ENCODE results near the gene SLC9C1. TPM values are rescaled to one million over a fixed set of nuclear protein-coding genes. Genes with fewer than 3 reads are reported as not detected.

Gene SLC9C1
- total RNA-seq, 1 donor = 0.10 TPM

DNA sequence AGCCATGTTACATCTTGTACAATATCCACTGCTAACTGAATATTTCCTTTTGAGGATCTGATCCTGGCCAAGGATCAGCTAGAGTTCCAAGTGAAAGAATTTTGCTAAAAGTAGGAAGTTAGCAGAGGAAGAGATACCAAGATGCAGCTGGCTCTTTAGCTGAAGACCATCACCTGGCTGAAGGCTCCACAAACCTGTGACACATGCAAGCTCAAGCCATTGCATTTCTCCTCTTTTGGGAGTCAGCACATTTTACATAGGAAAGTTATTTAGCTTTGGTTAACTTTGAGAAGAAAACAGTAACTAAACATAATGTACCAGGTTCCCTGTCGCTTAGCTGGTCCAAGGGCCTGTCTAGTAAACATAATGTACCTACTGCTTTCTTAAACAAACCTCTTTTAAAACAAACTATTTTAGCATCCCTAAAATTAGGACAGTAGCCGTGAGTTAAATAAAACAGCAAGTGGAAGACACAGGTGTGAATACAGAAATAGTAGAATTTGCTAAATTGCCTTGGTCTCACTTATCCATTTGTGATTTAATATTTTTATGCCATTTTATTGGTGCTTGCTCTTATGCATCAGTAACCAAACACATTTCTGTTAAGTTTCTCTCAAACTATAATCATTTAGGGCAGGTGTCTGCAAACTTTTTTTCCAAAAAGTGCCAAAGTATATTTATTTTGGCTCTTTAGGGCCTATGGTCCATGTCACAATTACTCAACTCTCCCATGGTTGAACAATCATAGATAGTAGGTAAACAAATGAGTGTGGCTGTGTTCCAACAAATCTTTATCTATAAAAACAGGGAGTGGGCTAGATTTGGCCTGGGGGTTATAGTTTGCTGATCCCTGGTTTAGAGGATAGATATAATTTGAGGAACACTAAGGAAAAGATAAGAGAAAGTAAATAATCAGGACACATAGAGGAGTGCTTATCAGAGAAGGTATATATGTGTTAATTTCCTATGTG, 172.2 kb downstream of the SLC9C1 start:
- Histone ChIP-seq H3K4me3 (ENCODE audit: low read length) (no peak overlapping the region), H3K27me3 (ENCODE audit: insufficient read depth, low read length) (no peaks in the 10 kb centered on the region), H3K9me3 (ENCODE audit: low read depth, low read length) (no peaks in the 10 kb centered on the region), H3K4me1 (ENCODE audit: insufficient read depth, low read length) (peaks cover 67% of the 10 kb centered on the region)

DNA sequence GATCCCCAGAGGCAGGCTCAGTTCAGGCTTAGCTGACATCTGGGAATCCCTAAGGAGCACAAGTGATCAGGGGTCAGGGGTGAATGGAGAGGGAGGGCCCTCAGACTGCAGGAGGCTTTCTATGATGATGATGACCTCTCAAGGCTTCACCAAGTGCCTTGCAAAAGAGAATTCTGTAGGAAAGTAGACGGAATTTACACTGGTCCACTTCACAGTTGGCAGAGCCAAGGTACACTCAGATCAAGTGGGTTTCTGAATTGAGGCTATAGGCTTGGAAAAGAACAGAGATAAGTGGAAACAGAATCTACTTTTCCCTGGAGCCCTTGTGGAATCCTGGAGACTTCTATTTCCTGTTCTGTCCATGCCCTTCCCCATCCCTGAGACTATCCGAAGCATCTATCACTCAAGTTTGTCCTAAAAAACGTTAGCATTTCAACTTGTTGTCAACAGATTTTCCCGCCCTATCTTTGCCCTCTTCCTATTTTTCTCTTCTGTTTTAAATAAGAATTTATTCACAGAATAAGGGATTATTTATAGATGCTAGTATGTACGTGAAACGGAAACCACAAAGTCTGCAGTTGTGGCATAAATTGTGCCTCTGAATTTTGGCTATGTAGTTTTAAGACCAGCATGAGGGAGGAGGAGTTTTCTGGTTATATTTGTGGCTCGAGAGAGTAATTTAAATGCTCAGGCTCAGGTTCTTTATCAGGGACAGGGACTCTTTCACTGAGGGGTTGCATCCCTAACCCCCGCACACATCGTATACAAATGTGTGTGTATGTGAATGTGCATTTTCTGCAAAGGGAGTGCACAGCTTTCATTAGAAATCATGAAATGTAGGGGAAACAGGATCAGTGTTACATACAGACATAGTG, 173.8 kb downstream of the SLC9C1 start:
- Histone ChIP-seq H3K4me1 (ENCODE audit: insufficient read depth, low read length) (peaks cover 66% of the 10 kb centered on the region), H3K4me3 (ENCODE audit: low read length) (no peak overlapping the region), H3K9me3 (ENCODE audit: low read depth, low read length) (no peaks in the 10 kb centered on the region), H3K27me3 (ENCODE audit: insufficient read depth, low read length) (no peaks in the 10 kb centered on the region)

DNA sequence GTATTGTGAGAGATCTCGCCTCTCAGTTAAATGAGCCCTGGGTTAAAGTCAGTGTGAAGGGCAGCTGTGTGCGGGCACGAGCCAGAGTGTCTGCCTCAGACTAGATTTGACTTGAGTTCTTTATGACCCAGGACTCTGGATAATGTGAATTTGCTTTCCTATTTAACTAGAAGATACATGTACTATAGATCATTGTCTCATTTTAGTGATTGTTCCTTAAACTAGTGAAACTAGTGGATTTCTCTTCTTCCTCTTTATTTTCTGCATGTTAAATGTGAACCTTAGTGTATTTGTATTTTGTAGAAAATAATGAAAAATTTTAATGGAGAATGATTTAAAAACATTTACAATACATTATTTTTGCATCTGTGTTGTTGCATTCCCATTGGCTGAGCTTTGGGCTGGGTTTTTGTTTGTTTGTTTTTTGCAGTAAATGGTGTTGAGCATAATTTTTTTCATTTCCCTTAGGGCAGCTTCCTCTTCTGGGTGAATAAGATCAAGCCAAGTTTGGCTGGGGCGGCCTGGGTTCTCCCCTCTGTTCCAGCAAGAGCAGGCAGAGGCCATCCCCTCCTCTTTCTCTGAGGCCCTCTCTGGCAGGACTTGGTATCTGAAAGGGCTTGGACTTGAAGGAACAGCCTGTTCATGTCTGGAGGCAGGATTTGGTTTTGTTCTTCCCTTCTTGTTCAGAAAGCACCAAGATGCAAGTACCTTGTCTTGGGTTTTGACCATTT, 176.0 kb downstream of the SLC9C1 start:
- no peaks in the 10 kb centered on the region for H3K9me3 ChIP-seq (ENCODE audit: low read depth, low read length)
- peaks cover 67% of the 10 kb centered on the region for H3K4me1 ChIP-seq (ENCODE audit: insufficient read depth, low read length)
- no peak overlapping the region for H3K4me3 ChIP-seq (ENCODE audit: low read length)
- H3K27me3 ChIP-seq (ENCODE audit: insufficient read depth, low read length) = no peaks in the 10 kb centered on the region

DNA sequence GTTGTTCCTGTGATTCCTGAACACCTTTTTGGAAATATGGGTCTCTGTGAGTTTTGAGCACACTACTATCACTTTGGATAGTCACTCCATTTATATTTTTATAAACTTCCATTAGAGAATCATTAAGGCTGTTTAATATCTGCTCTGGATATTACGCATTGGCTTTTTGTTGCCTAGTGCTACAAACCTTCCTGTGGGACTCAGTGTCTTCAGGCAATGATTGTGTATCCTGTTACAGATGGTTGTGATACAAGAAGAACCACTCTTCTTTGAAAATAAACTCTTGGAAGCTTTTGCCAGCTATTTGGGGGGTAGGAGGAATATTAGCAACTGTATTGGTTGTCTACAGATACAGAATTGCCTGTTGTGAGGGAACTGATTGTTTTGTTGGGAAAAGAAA, 176.6 kb downstream of the SLC9C1 start:
- Histone ChIP-seq H3K27me3 (ENCODE audit: insufficient read depth, low read length) (no peaks in the 10 kb centered on the region), H3K4me3 (ENCODE audit: low read length) (no peak overlapping the region), H3K9me3 (ENCODE audit: low read depth, low read length) (no peaks in the 10 kb centered on the region), H3K4me1 (ENCODE audit: insufficient read depth, low read length) (peaks cover 64% of the 10 kb centered on the region)

DNA sequence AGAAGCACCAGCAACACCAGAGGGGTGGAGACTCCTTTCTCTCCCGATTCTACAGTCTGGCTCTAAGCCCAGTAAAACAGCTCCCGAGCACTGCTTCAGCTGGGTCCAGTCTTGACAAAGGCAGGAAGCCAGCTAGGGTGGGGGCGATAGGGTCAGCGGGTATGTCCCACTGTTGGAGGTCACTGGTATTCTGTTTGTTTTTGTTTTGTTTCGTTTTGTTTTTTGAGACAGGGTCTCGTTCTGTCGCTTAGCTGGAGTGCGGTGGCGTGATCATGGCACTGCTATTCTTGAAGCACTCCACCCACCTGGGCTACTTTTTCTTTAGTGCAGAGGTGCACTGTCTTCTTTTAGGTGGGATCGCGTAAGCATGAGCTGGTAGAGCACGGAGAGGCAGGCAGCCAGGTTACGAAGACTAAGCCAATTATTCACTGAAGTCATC, 177.2 kb downstream of the SLC9C1 start:
- Histone ChIP-seq H3K4me1 (ENCODE audit: insufficient read depth, low read length) (peaks cover 64% of the 10 kb centered on the region), H3K27me3 (ENCODE audit: insufficient read depth, low read length) (no peaks in the 10 kb centered on the region), H3K9me3 (ENCODE audit: low read depth, low read length) (no peaks in the 10 kb centered on the region), H3K4me3 (ENCODE audit: low read length) (no peak overlapping the region)

DNA sequence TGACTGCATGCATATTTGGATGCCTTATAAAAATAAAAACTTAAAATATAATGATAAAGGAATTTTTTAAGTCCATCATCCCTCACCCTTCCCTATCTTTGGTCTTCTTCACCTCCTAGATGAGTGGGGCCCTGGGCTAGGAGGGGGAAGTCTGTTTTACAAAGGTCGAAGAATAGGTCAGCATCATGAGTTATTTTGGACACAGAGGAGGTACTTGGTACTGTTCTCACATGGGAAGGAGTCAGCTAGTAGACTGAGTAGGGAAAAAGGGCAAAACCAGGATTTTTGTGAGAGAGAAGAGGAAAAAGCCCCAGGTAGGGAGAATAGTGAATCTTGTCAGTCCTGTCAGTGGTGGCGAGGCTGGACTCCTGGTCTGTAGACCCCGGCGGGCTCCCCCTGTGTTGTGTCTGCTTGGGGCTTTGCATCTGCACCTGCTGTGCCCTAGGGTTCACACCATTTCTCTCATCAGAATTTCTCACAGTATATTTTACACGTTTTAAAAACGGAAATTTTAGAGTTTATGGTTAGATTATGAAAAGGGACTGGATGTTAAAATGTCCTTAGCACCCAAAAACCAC, 178.1 kb downstream of the SLC9C1 start:
- Histone ChIP-seq H3K27me3 (ENCODE audit: insufficient read depth, low read length) (no peaks in the 10 kb centered on the region), H3K4me1 (ENCODE audit: insufficient read depth, low read length) (peaks cover 57% of the 10 kb centered on the region), H3K9me3 (ENCODE audit: low read depth, low read length) (no peaks in the 10 kb centered on the region), H3K4me3 (ENCODE audit: low read length) (no peak overlapping the region)

DNA sequence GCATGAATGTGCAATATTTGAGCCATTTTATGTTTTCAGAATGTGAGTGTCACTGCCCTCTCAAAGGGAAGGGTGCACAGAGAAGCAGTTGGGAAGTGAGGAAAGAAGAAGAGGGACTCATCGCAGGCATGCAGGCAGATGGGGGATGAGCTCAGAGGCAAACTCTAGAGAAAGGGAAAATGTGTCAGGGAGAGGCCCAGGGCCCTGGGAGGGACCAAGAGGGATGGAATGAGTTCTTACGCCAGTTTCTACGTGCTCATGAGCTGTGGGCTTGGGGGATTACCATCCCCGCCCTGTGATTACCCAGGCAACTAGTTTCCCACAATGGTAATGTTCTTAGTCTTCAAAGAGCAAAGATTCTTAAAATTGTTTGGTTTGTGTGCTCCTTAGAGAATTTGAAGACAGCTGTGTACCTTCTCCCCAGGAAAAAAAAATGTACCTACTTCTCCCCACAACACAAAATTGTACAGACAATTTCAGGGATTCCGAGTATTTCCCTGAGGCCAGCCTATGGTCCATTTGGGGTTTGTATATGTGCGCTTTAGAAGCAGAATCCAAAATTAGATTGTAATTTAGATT, 178.8 kb downstream of the SLC9C1 start:
- Histone ChIP-seq H3K9me3 (ENCODE audit: low read depth, low read length) (no peaks in the 10 kb centered on the region), H3K4me1 (ENCODE audit: insufficient read depth, low read length) (peaks cover 53% of the 10 kb centered on the region), H3K4me3 (ENCODE audit: low read length) (no peak overlapping the region), H3K27me3 (ENCODE audit: insufficient read depth, low read length) (no peaks in the 10 kb centered on the region)

DNA sequence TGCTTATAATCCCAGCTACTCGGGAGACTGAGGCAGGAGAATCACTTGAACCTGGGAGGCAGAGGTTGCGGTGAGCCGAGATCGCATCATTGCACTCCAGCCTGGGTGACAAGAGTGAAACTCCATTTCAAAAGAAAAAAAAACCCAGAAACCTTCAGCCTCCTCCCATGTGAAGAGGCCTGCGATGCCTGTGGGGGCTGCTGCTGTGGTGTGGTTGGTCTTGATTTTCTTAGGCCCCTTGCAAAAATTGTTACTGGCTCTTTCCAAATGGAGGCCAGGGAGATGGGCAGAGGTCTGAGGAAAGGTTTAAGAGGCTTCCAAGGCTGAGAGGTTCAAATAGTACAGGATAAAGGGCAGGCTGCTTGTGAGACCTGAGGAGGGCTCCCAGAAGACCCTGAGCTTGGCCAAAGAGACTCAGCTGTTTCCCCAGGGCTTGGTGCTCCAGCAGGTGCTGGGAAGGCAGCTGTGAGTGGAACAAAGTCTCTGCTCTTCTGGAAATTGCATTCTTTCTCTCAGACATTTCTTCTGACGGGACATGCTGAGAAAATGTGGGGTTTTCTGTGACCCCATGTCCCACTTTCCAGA, 179.3 kb downstream of the SLC9C1 start:
- H3K27me3 ChIP-seq (ENCODE audit: insufficient read depth, low read length) = no peaks in the 10 kb centered on the region
- H3K4me1 ChIP-seq (ENCODE audit: insufficient read depth, low read length) = peaks cover 47% of the 10 kb centered on the region
- no peaks in the 10 kb centered on the region for H3K9me3 ChIP-seq (ENCODE audit: low read depth, low read length)
- H3K4me3 ChIP-seq (ENCODE audit: low read length) = no peak overlapping the region

DNA sequence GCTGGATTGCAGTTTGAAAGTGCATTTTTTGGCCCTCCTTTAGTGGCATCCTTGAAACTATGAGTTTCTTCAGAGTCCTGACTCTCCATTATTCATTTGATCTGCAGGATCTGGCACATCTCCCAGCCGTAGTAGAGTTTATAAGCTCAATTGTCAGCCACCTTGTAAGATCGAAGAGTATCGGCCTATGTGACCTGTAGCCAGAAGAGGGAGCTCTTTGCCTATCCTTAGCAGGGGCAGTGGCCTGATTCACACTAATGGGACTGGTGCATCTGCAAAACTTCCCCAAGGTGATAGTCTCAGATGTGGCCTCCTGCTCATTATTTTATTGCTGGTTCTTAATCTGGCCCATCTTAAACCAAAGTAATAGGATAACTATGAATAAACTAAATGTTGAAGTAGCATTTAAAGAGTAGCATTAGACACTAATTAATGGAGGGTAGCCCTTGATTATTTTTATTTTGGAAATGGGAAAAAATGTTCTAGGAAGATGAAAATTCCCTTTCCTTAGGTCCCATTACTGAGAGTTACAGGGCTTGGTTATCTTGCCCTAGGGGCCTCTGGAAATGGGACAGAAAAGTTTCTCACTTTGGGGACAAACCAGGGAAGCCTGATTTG, 182.1 kb downstream of the SLC9C1 start:
- peaks cover 21% of the 10 kb centered on the region for H3K4me1 ChIP-seq (ENCODE audit: insufficient read depth, low read length)
- no peaks in the 10 kb centered on the region for H3K9me3 ChIP-seq (ENCODE audit: low read depth, low read length)
- H3K4me3 ChIP-seq (ENCODE audit: low read length) = no peak overlapping the region
- H3K27me3 ChIP-seq (ENCODE audit: insufficient read depth, low read length) = no peaks in the 10 kb centered on the region

DNA sequence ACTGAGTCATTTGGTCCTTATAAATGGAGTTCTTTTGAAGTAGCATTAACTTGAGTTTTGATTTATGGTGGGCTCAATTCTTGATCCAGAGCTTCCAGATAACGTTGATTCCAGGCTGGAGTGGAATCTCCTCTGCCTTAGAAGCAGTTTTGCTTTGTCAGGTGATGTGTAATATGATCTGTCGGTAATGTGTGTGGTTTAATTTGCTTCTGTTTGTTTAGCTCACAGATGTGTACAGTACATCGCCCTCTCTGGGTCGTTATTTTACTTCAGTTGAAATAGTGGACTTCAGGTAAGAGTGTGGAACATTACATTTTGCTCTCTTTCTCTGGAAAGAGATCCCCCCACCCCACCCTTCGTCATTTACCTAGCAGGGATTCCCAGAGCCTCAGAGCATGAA, 184.7 kb downstream of the SLC9C1 start:
- no peaks in the 10 kb centered on the region for H3K4me1 ChIP-seq (ENCODE audit: insufficient read depth, low read length)

DNA sequence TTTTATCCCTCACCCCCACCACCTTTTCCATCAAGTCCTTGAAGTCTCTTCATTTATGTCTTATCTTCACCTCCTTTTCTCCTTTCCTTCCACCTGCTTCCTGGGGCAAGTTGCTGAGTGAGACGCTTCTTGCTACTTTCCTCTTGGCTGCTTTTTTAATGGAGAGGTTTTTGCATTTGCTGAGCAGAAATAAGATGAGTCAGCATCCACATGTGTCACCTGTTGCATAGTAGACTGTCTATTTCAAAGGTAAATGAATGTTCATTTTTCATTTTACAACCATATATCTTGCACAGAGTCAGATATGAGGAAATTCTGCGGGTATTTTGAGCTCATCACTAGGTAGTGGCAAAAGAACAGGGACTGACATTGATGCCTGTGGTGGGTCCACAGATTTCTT, 189.2 kb downstream of the SLC9C1 start:
- H3K4me1 ChIP-seq (ENCODE audit: insufficient read depth, low read length) = no peaks in the 10 kb centered on the region
- no peaks in the 10 kb centered on the region for H3K27me3 ChIP-seq (ENCODE audit: insufficient read depth, low read length)
- H3K9me3 ChIP-seq (ENCODE audit: low read depth, low read length) = no peaks in the 10 kb centered on the region
- H3K4me3 ChIP-seq (ENCODE audit: low read length) = no peak overlapping the region

More for the DNA sequence above, 184.7 kb downstream of the SLC9C1 start:
- H3K27me3 ChIP-seq (ENCODE audit: insufficient read depth, low read length) = no peaks in the 10 kb centered on the region
- no peaks in the 10 kb centered on the region for H3K9me3 ChIP-seq (ENCODE audit: low read depth, low read length)
- H3K4me3 ChIP-seq (ENCODE audit: low read length) = no peak overlapping the region

DNA sequence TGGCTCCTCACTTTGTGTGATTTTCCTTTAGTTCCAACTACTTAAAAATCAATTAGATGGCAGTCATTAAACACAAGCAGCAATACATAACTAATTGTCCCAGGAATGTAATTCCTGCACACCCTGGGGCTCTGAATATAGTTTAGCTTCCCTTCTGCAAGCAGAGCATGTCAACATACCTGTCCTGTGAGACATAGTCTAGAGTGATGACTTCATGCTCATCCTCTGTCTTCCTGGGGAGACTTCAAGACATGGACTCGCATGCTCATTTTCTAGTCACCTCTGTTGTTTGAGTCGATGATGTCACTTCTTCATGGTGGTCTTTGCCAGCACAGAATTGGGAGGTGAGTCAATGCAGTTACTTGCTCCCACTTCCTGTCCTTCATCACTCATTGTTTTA, 192.1 kb downstream of the SLC9C1 start:
- no peaks in the 10 kb centered on the region for H3K9me3 ChIP-seq (ENCODE audit: low read depth, low read length)
- peaks cover 12% of the 10 kb centered on the region for H3K27me3 ChIP-seq (ENCODE audit: insufficient read depth, low read length)
- H3K4me3 ChIP-seq (ENCODE audit: low read length) = no peak overlapping the region
- H3K4me1 ChIP-seq (ENCODE audit: insufficient read depth, low read length) = no peaks in the 10 kb centered on the region

DNA sequence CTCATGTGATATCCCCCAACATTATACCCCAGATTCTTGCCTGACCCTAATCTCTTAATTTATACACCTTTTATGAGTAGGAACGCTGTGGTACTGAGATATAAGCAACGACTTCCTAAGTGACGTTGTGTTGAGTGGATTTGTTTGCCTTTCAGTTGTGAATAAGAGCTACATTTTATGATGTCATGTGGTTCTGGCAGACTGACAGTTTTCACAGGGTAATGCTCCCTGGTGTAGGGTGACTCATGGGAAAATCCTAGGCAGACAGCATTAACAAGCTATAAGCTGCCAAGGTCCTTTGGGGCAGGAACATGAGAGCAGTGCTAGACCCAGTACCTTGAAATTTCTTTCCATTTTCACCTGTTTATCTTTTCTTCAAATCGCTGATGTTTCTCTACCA, 196.6 kb downstream of the SLC9C1 start:
- no peaks in the 10 kb centered on the region for H3K9me3 ChIP-seq (ENCODE audit: low read depth, low read length)
- no peak overlapping the region for H3K4me3 ChIP-seq (ENCODE audit: low read length)
- peaks cover 5% of the 10 kb centered on the region for H3K4me1 ChIP-seq (ENCODE audit: insufficient read depth, low read length)
- peaks cover 25% of the 10 kb centered on the region for H3K27me3 ChIP-seq (ENCODE audit: insufficient read depth, low read length)
